CD14-positive monocyte (primary cell): ENCODE measurements around the gene WWOX. TPM values are rescaled to one million over a fixed set of nuclear protein-coding genes. Genes with fewer than 3 reads are reported as not detected.

ENCODE experiments used
- DNase-seq, 3 donors: peaks; one replicate each; pipeline ENCODE4 v3.0.0-alpha.2; 2011 to 2022
- H2AFZ ChIP-seq: 2 replicates; pipeline ENCODE4 v1.6.0; 2012; ENCODE audit warnings: mild to moderate bottlenecking, low read depth, low read length, inconsistent platforms; ENCODE audit not compliant: insufficient read depth, poor library complexity, severe bottlenecking
- H3K27ac ChIP-seq, 2 donors: 1 replicate in 1 of 2; 2 replicates in 1 of 2; pipeline ENCODE4 v1.5.1; 2012 to 2013; ENCODE audit warnings: low read length in 2 of 2, control low read depth in 1 of 2, inconsistent platforms in 1 of 2, low read depth in 1 of 2, mild to moderate bottlenecking in 1 of 2
- H3K27me3 ChIP-seq, 2 donors: one replicate each; pipeline versions ENCODE4 v1.6.0 to v1.6.1; 2011 to 2013; ENCODE audit warnings: low read length in 2 of 2; ENCODE audit not compliant: control insufficient read depth in 2 of 2, insufficient read depth in 2 of 2
- H3K36me3 ChIP-seq, 2 donors: replicated peaks in 1 of 2; 1 replicate in 1 of 2; 2 replicates in 1 of 2; pipeline versions ENCODE4 v1.5.1 to v1.6.1; 2012 to 2013; ENCODE audit warnings: low read length in 2 of 2, control low read depth in 1 of 2, inconsistent platforms in 1 of 2, mild to moderate bottlenecking in 1 of 2; ENCODE audit not compliant: insufficient read depth in 2 of 2, control insufficient read depth in 1 of 2
- H3K4me1 ChIP-seq, 2 donors: 1 replicate in 1 of 2; 2 replicates in 1 of 2; pipeline versions ENCODE4 v1.5.1 to v1.6.1; 2012 to 2013; ENCODE audit warnings: low read length in 2 of 2, control low read depth in 1 of 2, inconsistent platforms in 1 of 2, mild to moderate bottlenecking in 1 of 2, moderate library complexity in 1 of 2; ENCODE audit not compliant: insufficient read depth in 2 of 2, control insufficient read depth in 1 of 2
- H3K4me2 ChIP-seq: replicated peaks from 2 replicates; pipeline ENCODE3; 2012; ENCODE audit warnings: low read length, moderate library complexity, mild to moderate bottlenecking; ENCODE audit not compliant: poor library complexity, severe bottlenecking; ENCODE audit errors: extremely low read depth
- H3K4me3 ChIP-seq, 3 experiments: fragments of 200-600 bp in 1 of 3; sonication (generic) in 1 of 3; replicated peaks in 1 of 3; 1 replicate in 2 of 3; 2 replicates in 1 of 3; pipeline ENCODE4 v1.5.1; 2011 to 2013; ENCODE audit warnings: low read length in 3 of 3, mild to moderate bottlenecking in 3 of 3, control low read depth in 2 of 3, low read depth in 2 of 3, inconsistent platforms in 1 of 3, moderate library complexity in 1 of 3
- H3K79me2 ChIP-seq: 2 replicates; pipeline ENCODE4 v1.6.0; 2012; ENCODE audit warnings: mild to moderate bottlenecking, control low read depth, inconsistent platforms, low read length, moderate library complexity; ENCODE audit not compliant: insufficient read depth
- H3K9ac ChIP-seq: 2 replicates; pipeline ENCODE4 v1.6.0; 2017; ENCODE audit warnings: low read length, mild to moderate bottlenecking; ENCODE audit not compliant: insufficient read depth, poor library complexity, severe bottlenecking
- H3K9me3 ChIP-seq, 2 donors: replicated peaks in 1 of 2; 1 replicate in 1 of 2; 2 replicates in 1 of 2; pipeline versions ENCODE4 v1.5.1 to v1.6.1; 2012 to 2013; ENCODE audit warnings: low read length in 2 of 2, control low read depth in 1 of 2; ENCODE audit not compliant: control insufficient read depth in 1 of 2, insufficient read depth in 1 of 2
- H4K20me1 ChIP-seq: 2 replicates; pipeline ENCODE4 v1.6.0; 2012; ENCODE audit warnings: mild to moderate bottlenecking, low read length, control low read depth, moderate library complexity; ENCODE audit not compliant: insufficient read depth
- H3K27ac Mint-ChIP-seq, 7 donors: one replicate each; pipeline ENCODE4 v1.8.0; 2020; ENCODE audit warnings: mild to moderate bottlenecking in 7 of 7, mixed read lengths in 7 of 7, moderate library complexity in 6 of 7, inconsistent platforms in 2 of 7
- H3K27me3 Mint-ChIP-seq, 3 donors: one replicate each; pipeline ENCODE4 v1.8.0; 2021 to 2022; ENCODE audit warnings: low read depth in 3 of 3, mild to moderate bottlenecking in 3 of 3, mixed read lengths in 3 of 3, moderate library complexity in 3 of 3, inconsistent platforms in 1 of 3
- H3K36me3 Mint-ChIP-seq, 2 donors: one replicate each; pipeline ENCODE4 v1.8.0; 2020; ENCODE audit warnings: mixed read lengths in 2 of 2, inconsistent platforms in 1 of 2, mild to moderate bottlenecking in 1 of 2
- H3K4me1 Mint-ChIP-seq: one replicate; pipeline ENCODE4 v1.8.0; 2020; ENCODE audit warnings: mild to moderate bottlenecking, mixed read lengths
- H3K4me3 Mint-ChIP-seq, 2 donors: one replicate each; pipeline ENCODE4 v1.8.0; 2020; ENCODE audit warnings: mild to moderate bottlenecking in 2 of 2, mixed read lengths in 2 of 2, moderate library complexity in 1 of 2
- H3K9me3 Mint-ChIP-seq, 7 donors: one replicate each; pipeline ENCODE4 v1.8.0; 2020 to 2022; ENCODE audit warnings: mixed read lengths in 7 of 7, mild to moderate bottlenecking in 6 of 7, moderate library complexity in 6 of 7, inconsistent platforms in 2 of 7
- WGBS: methylation state at CpG from one replicate; pipeline ENCODE4 v1.1.5; 2013; ENCODE audit warnings: missing lambda C conversion rate; ENCODE audit not compliant: insufficient coverage; 5-methylcytosine and 5-hydroxymethylcytosine counted together
- intact Hi-C, 2 donors: fragments of 100-400 bp; cut with micrococcal nuclease; formaldehyde crosslinking; loops; one replicate each; pipeline versions ENCODE4 v1.15.0 to v1.15.1; 2023
- polyA plus RNA-seq, 3 donors: library from polyadenylated mRNA; depleted of rRNA in 1 of 3; unstranded in 2 of 3; stranded (reverse) in 1 of 3; fragments of 300-500 nt in 2 of 3; fragments of >200 nt in 1 of 3; fragmentation: Illumina TruSeq in 2 of 3; gene quantifications; 1 replicate in 2 of 3; 2 replicates in 1 of 3; pipeline ENCODE4 v1.2.3, GENCODE V29; 2012 to 2021
- TF ChIP-seq, protein P1 (sequence below): fragments of 200-600 bp; IDR thresholded peaks from one replicate; pipeline ENCODE4 v1.8.0; 2022; ENCODE audit warnings: antibody characterized with exemption, mild to moderate bottlenecking

The WWOX gene
- polyA plus RNA-seq, 3 donors, result 4.0 to 7.0 (median 6.3) TPM

DNA sequence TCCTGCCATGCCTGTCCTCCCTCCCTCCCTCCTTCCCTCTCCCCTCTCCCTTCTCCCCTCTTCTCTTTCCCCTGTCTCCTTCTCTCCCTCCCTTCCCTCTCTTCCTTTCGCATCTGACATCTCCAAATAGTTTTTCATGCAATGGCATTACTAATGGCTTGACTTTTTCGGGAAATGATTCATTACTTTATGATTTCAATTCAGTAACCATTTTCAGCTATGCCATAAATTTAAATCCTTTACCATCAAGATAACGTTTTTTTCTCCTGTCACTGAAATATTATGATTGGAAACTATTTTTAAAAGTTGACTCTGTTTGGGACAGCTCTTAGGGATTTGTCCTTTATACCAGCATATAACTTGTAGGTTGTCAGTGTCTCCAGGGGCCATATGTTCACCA, 201.0 kb downstream of the WWOX start:
- H3K27ac Mint-ChIP-seq, result no peak overlapping the region

DNA sequence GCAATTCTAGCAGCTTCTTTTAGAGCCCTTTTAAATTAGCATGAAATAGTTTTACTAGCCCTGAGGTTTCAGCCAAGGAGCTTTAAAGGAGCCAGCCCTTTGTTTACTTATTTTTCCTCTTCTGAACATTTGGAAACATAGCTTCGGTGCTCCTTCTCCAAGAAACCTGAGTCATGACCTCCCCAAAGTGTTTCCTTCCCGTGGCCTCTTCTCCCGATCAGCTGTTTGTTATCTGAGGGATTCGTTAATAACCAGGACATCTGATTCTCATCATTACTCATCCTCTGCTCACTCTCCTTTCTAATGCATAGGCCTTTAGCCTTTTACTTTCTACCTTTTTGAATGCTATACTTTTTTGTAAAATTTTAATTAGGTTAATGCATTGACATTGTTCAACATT, 204.5 kb downstream of the WWOX start:
- TF ChIP-seq, protein P1, sequence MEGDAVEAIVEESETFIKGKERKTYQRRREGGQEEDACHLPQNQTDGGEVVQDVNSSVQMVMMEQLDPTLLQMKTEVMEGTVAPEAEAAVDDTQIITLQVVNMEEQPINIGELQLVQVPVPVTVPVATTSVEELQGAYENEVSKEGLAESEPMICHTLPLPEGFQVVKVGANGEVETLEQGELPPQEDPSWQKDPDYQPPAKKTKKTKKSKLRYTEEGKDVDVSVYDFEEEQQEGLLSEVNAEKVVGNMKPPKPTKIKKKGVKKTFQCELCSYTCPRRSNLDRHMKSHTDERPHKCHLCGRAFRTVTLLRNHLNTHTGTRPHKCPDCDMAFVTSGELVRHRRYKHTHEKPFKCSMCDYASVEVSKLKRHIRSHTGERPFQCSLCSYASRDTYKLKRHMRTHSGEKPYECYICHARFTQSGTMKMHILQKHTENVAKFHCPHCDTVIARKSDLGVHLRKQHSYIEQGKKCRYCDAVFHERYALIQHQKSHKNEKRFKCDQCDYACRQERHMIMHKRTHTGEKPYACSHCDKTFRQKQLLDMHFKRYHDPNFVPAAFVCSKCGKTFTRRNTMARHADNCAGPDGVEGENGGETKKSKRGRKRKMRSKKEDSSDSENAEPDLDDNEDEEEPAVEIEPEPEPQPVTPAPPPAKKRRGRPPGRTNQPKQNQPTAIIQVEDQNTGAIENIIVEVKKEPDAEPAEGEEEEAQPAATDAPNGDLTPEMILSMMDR, result no peak
- H3K4me3 ChIP-seq, result no peak overlapping the region
- no peaks in the 10 kb centered on the region for H3K36me3 Mint-ChIP-seq

More for the DNA sequence above, 201.0 kb downstream of the WWOX start:
- intact Hi-C loops, result no loop called here
- TF ChIP-seq, protein P1, result no peak
- peaks cover 2% of the 10 kb centered on the region for H3K4me1 Mint-ChIP-seq
- WGBS, result 100% methylated on average over 1 of the region's 3 CpGs
- Histone ChIP-seq H3K27ac (no peak overlapping the region), H3K4me3 (no peak overlapping the region), H3K4me1 (no peaks in the 10 kb centered on the region), H3K79me2 (no peaks in the 10 kb centered on the region), H3K36me3 (no peaks in the 10 kb centered on the region), H2AFZ (no peak overlapping the region), H3K4me2 (no peak overlapping the region), H3K9ac (no peak overlapping the region), H4K20me1 (no peaks in the 10 kb centered on the region), H3K9me3 (no peaks in the 10 kb centered on the region), H3K27me3 (no peaks in the 10 kb centered on the region)
- no peaks in the 10 kb centered on the region for H3K36me3 Mint-ChIP-seq
- peaks cover 2 to 18% (median 6%) of the 10 kb centered on the region in 7 donors for H3K9me3 Mint-ChIP-seq
- no peak for DNase-seq
- no peak overlapping the region for H3K4me3 Mint-ChIP-seq
- peaks cover 0 to 3% (median 0%) of the 10 kb centered on the region in 3 donors for H3K27me3 Mint-ChIP-seq

More for the DNA sequence above, 204.5 kb downstream of the WWOX start:
- Histone ChIP-seq H3K4me2 (no peak overlapping the region), H3K79me2 (no peaks in the 10 kb centered on the region), H3K27ac (no peak overlapping the region), H3K4me1 (no peaks in the 10 kb centered on the region), H2AFZ (no peak overlapping the region), H3K9ac (no peak overlapping the region), H3K9me3 (no peaks in the 10 kb centered on the region), H3K36me3 (no peaks in the 10 kb centered on the region), H3K27me3 (no peaks in the 10 kb centered on the region), H4K20me1 (no peaks in the 10 kb centered on the region)
- Mint-ChIP-seq H3K4me3 (no peak overlapping the region), H3K27me3 (peaks cover 0 to 1% (median 0%) of the 10 kb centered on the region in 3 donors), H3K9me3 (peaks cover 0 to 5% (median 1%) of the 10 kb centered on the region in 7 donors), H3K4me1 (peaks cover 2% of the 10 kb centered on the region), H3K27ac (peak overlapping the region in 1 of 7 donors; percentile 30)
- no peak for DNase-seq
- intact Hi-C loops, result no loop called here
- WGBS, result no CpG with 5 or more reads among the region's 4 CpGs
